ENCODE measurements around the gene PROZ. TPM values are rescaled to one million over a fixed set of nuclear protein-coding genes. Genes with fewer than 3 reads are reported as not detected.
A peak's percentile ranks its signal among the peaks of the same experiment; 100 is the strongest.

The PROZ gene
- total RNA-seq, 5 donors from 2014 or later (not counting 1 experiment from before 2014, with no cell fraction given), result not detected

- ChIA-PET CTCF (no interaction called here), POLR2A (no interaction called here)
- no peaks in the 10 kb centered on the region for H3K9me3 Mint-ChIP-seq
- no peaks in the 10 kb centered on the region for H3K27me3 Mint-ChIP-seq
- DNase-seq (no peak), ATAC-seq (replicated peaks in 1 of 4) (no peak)
- H3K4me3 Mint-ChIP-seq, result no peak overlapping the region
- Histone ChIP-seq H3K27me3 (replicated peaks in 1 of 2; ENCODE audit: control insufficient read depth in 2 of 2, extremely low read depth in 1 of 2, insufficient read depth in 2 of 2, low read length in 1 of 2) (no peaks in the 10 kb centered on the region), H3K4me3 (ENCODE audit: control insufficient read depth in 1 of 2, extremely low read depth in 1 of 2, low read length in 1 of 2) (no peak overlapping the region), H3K4me1 (ENCODE audit: control insufficient read depth in 1 of 2, extremely low read depth in 1 of 2, insufficient read depth in 2 of 2, low read length in 2 of 2) (peaks cover 29 to 68% of the 10 kb centered on the region in 2 experiments), H3K36me3 (ENCODE audit: control insufficient read depth in 2 of 2, extremely low read depth in 1 of 2, insufficient read depth in 1 of 2, low read length in 1 of 2) (peaks cover 18 to 61% of the 10 kb centered on the region in 2 donors), H3K27ac (ENCODE audit: low read length) (peak overlapping the region; percentile 37), H3K9me3 (no peaks in the 10 kb centered on the region)
- peak overlapping the region; percentile 63 to 94 for H3K27ac Mint-ChIP-seq
- peaks cover 42 to 76% (median 65%) of the 10 kb centered on the region in 3 donors for H3K4me1 Mint-ChIP-seq
- peaks cover 56% of the 10 kb centered on the region for H3K36me3 Mint-ChIP-seq
- 61% methylated on average over 4 of the region's 4 CpGs for WGBS (ENCODE audit: insufficient coverage)
Measured at GRCh38 chr13:113182046-113182445, 23.6 kb downstream of the PROZ start.

- CTCF ChIA-PET, result no interaction called here
- H3K27me3 ChIP-seq (replicated peaks in 1 of 2; ENCODE audit: control insufficient read depth in 2 of 2, extremely low read depth in 1 of 2, insufficient read depth in 2 of 2, low read length in 1 of 2), result no peaks in the 10 kb centered on the region
- Mint-ChIP-seq H3K27ac (peak overlapping the region; percentile 79 to 89), H3K36me3 (peaks cover 60% of the 10 kb centered on the region), H3K27me3 (no peaks in the 10 kb centered on the region), H3K9me3 (no peaks in the 10 kb centered on the region), H3K4me3 (peak overlapping the region in 2 of 3 donors; percentile 17 to 43), H3K4me1 (peaks cover 51 to 81% (median 75%) of the 10 kb centered on the region in 3 donors)
- peaks cover 30 to 61% of the 10 kb centered on the region in 2 experiments for H3K4me1 ChIP-seq (ENCODE audit: control insufficient read depth in 1 of 2, extremely low read depth in 1 of 2, insufficient read depth in 2 of 2, low read length in 2 of 2)
- H3K4me3 ChIP-seq (ENCODE audit: control insufficient read depth in 1 of 2, extremely low read depth in 1 of 2, low read length in 1 of 2), result no peak overlapping the region
- peak in 1 of 4 experiments; percentile 37 for ATAC-seq (replicated peaks in 1 of 4)
- POLR2A ChIA-PET, result no interaction called here
- 89% methylated on average over 12 of the region's 14 CpGs for WGBS (ENCODE audit: insufficient coverage)
- H3K9me3 ChIP-seq, result no peaks in the 10 kb centered on the region
- peak in 1 of 35 experiments; percentile 16 for DNase-seq
- peaks cover 13 to 63% of the 10 kb centered on the region in 2 donors for H3K36me3 ChIP-seq (ENCODE audit: control insufficient read depth in 2 of 2, extremely low read depth in 1 of 2, insufficient read depth in 1 of 2, low read length in 1 of 2)
- peak overlapping the region; percentile 61 for H3K27ac ChIP-seq (ENCODE audit: low read length)
Measured at GRCh38 chr13:113183450-113184129, 25.1 kb downstream of the PROZ start.

- Histone ChIP-seq H3K27ac (ENCODE audit: low read length) (peak overlapping the region; percentile 61), H3K4me1 (ENCODE audit: control insufficient read depth in 1 of 2, extremely low read depth in 1 of 2, insufficient read depth in 2 of 2, low read length in 2 of 2) (peaks cover 27 to 51% of the 10 kb centered on the region in 2 experiments), H3K36me3 (ENCODE audit: control insufficient read depth in 2 of 2, extremely low read depth in 1 of 2, insufficient read depth in 1 of 2, low read length in 1 of 2) (peaks cover 5 to 53% of the 10 kb centered on the region in 2 donors), H3K27me3 (replicated peaks in 1 of 2; ENCODE audit: control insufficient read depth in 2 of 2, extremely low read depth in 1 of 2, insufficient read depth in 2 of 2, low read length in 1 of 2) (no peaks in the 10 kb centered on the region), H3K9me3 (no peaks in the 10 kb centered on the region), H3K4me3 (ENCODE audit: control insufficient read depth in 1 of 2, extremely low read depth in 1 of 2, low read length in 1 of 2) (peak overlapping the region in 1 of 2 donors; percentile 31)
- Mint-ChIP-seq H3K4me1 (peaks cover 49 to 77% (median 67%) of the 10 kb centered on the region in 3 donors), H3K27me3 (no peaks in the 10 kb centered on the region), H3K9me3 (no peaks in the 10 kb centered on the region), H3K36me3 (peaks cover 63% of the 10 kb centered on the region), H3K4me3 (peak overlapping the region; percentile 77 to 83 (median 77)), H3K27ac (peak overlapping the region; percentile 93 to 96)
- peak in 14 of 35 experiments; percentile 22 to 59 (median 40) for DNase-seq
- ChIA-PET CTCF (no interaction called here), POLR2A (no interaction called here)
- peak; percentile 79 to 92 (median 80) for ATAC-seq (replicated peaks in 1 of 4)
- 57% methylated on average over 17 of the region's 22 CpGs for WGBS (ENCODE audit: insufficient coverage)
Measured at GRCh38 chr13:113184568-113185440, 26.4 kb downstream of the PROZ start.

GRCh38 chr13:113186061-113186900 is 27.8 kb downstream of the PROZ start:
- H3K9me3 Mint-ChIP-seq, result no peaks in the 10 kb centered on the region
- POLR2A ChIA-PET, result no interaction called here
- H3K4me1 Mint-ChIP-seq, result peaks cover 34 to 62% (median 56%) of the 10 kb centered on the region in 3 donors
- no peaks in the 10 kb centered on the region for H3K27me3 Mint-ChIP-seq
- peak overlapping the region; percentile 95 to 97 for H3K27ac Mint-ChIP-seq
- no peaks in the 10 kb centered on the region for H3K27me3 ChIP-seq (replicated peaks in 1 of 2; ENCODE audit: control insufficient read depth in 2 of 2, extremely low read depth in 1 of 2, insufficient read depth in 2 of 2, low read length in 1 of 2)
- ATAC-seq (replicated peaks in 1 of 4) (peak in 1 of 4 experiments; percentile 61), DNase-seq (peak in 1 of 35 experiments; percentile 54)
- peak overlapping the region in 1 of 2 donors; percentile 9 for H3K4me3 ChIP-seq (ENCODE audit: control insufficient read depth in 1 of 2, extremely low read depth in 1 of 2, low read length in 1 of 2)
- H3K4me3 Mint-ChIP-seq, result peak overlapping the region; percentile 53 to 70 (median 60)
- peaks cover 6 to 51% of the 10 kb centered on the region in 2 donors for H3K36me3 ChIP-seq (ENCODE audit: control insufficient read depth in 2 of 2, extremely low read depth in 1 of 2, insufficient read depth in 1 of 2, low read length in 1 of 2)
- CTCF ChIA-PET, result no interaction called here
- 33% methylated on average over 2 of the region's 13 CpGs for WGBS (ENCODE audit: insufficient coverage)
- peaks cover 27 to 48% of the 10 kb centered on the region in 2 experiments for H3K4me1 ChIP-seq (ENCODE audit: control insufficient read depth in 1 of 2, extremely low read depth in 1 of 2, insufficient read depth in 2 of 2, low read length in 2 of 2)
- peaks cover 58% of the 10 kb centered on the region for H3K36me3 Mint-ChIP-seq
- no peaks in the 10 kb centered on the region for H3K9me3 ChIP-seq
- H3K27ac ChIP-seq (ENCODE audit: low read length), result peak overlapping the region; percentile 61

- no peaks in the 10 kb centered on the region for H3K9me3 Mint-ChIP-seq
- 55% methylated on average over 8 of the region's 9 CpGs for WGBS (ENCODE audit: insufficient coverage)
- peaks cover 31 to 55% (median 49%) of the 10 kb centered on the region in 3 donors for H3K4me1 Mint-ChIP-seq
- peak in 4 of 35 experiments; percentile 16 to 34 (median 26) for DNase-seq
- H3K4me3 ChIP-seq (ENCODE audit: control insufficient read depth in 1 of 2, extremely low read depth in 1 of 2, low read length in 1 of 2), result no peak overlapping the region
- H3K4me1 ChIP-seq (ENCODE audit: control insufficient read depth in 1 of 2, extremely low read depth in 1 of 2, insufficient read depth in 2 of 2, low read length in 2 of 2), result peaks cover 27 to 42% of the 10 kb centered on the region in 2 experiments
- H3K27ac ChIP-seq (ENCODE audit: low read length), result peak overlapping the region; percentile 61
- peaks cover 56% of the 10 kb centered on the region for H3K36me3 Mint-ChIP-seq
- no peaks in the 10 kb centered on the region for H3K27me3 Mint-ChIP-seq
- H3K27me3 ChIP-seq (replicated peaks in 1 of 2; ENCODE audit: control insufficient read depth in 2 of 2, extremely low read depth in 1 of 2, insufficient read depth in 2 of 2, low read length in 1 of 2), result no peaks in the 10 kb centered on the region
- peaks cover 6 to 53% of the 10 kb centered on the region in 2 donors for H3K36me3 ChIP-seq (ENCODE audit: control insufficient read depth in 2 of 2, extremely low read depth in 1 of 2, insufficient read depth in 1 of 2, low read length in 1 of 2)
- H3K9me3 ChIP-seq, result no peaks in the 10 kb centered on the region
- no peak for ATAC-seq (replicated peaks in 1 of 4)
- CTCF ChIA-PET, result no interaction called here
- POLR2A ChIA-PET, result no interaction called here
- H3K4me3 Mint-ChIP-seq, result peak overlapping the region in 2 of 3 donors; percentile 44 to 72
- H3K27ac Mint-ChIP-seq, result peak overlapping the region; percentile 89
Measured at GRCh38 chr13:113187263-113187669, 28.8 kb downstream of the PROZ start.
